Measurements from ENCODE around the gene FXYD3.
"Not testable (repeated sequence)": the region's sequence is repeated elsewhere in the genome, so short reads cannot be mapped to it uniquely, and the experiment has no call there.

FXYD3 gene

GRCh38 chr19:35087393-35087792, 28.2 kb upstream of the FXYD3 start:
- DNase-seq: no peak

DNA sequence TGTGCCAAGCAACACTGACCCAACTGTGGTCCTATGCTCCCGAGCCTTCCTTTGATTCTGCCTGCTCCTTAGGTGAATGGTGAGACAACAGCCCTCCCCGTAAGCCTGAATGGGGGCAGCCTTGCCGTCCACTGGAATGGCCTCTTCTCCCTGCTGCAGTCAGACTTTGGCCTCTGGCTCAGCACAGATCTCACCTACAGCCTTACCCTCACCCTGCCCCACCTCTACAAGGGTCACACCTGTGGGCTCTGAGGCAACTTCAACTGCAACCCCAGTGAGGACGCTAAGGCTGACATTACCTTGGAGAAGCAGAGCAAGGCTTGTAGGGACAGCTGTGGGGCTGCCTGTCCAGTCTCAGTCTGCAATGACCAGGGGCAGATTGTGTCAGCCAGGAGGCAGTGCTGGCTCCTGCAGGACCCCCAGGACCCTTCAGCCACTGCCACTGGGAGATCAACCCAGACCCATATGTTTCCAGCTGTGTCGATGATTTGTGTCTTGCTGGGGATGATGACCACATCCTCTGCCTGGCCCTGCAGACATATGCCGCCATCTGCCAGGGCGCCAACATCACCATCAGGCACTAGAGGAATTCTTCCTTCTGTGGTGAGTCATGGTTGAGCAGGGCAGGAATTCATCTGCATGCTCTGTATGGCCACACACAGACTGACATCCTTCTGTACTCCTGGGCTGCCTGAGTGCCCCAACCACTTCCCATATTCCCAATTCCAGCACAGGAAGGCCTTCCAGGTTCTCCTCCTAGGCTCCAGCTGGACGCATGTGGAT, 27.3 kb upstream of the FXYD3 start:
- no peak for DNase-seq

DNA sequence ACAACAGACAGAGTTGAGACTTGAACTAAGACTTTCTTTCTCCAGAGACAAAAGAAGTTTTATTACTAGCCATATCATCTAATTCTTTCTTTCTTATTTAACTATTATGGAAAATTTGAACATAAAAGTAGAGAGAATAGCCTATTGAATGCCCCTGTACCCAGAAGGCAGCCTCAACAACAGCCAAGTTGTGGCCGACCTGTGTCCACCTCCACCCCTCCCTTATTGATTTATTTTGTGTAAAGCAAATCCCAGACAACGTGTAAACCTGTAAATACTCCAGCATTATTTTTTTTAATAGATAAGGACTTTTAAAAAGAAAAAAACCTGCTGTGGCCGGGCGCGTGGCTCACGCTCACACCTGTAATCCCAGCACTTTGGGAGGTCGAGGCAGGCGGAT, 26.1 kb upstream of the FXYD3 start:
- no peak for DNase-seq

DNA sequence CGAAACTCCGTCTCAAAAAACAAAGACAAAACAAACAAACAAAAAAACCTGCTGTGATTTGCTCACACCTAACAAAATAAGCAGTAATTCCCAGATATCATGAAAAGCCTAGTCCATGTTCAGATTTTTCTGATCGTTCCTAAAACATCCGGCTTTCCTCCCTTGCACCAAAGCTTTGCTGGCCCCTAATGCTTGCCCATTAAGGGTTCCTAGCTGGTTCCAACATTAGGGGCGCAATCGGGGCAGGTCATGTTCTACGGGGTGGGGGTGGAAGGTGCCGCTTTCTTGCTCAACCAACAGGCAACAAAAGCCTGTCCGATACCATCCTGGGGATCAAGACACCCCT, 25.5 kb upstream of the FXYD3 start:
- no peak for DNase-seq

- peak; percentile 22 for DNase-seq
These were observed 25.0 kb upstream of the FXYD3 start for GRCh38 chr19:35090506-35091214.

DNA sequence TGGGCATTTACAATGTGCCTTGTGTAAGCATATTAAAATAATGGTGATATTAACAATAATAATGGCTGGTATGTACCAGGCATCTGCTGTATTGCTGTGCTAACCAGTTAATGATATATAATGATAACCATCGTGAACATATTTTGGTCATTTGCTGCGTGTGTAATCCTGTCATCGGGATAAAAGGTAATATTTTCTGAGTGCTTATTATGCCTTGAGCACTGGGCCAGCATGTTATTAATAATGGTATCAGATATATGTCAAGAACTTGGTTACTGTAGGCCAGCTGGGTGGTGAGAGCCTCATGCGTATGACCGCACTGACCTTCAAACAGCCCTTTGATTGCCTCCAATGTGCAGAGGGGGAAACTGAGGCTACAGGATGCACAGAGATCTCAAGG, 22.2 kb upstream of the FXYD3 start:
- DNase-seq: no peak

DNA sequence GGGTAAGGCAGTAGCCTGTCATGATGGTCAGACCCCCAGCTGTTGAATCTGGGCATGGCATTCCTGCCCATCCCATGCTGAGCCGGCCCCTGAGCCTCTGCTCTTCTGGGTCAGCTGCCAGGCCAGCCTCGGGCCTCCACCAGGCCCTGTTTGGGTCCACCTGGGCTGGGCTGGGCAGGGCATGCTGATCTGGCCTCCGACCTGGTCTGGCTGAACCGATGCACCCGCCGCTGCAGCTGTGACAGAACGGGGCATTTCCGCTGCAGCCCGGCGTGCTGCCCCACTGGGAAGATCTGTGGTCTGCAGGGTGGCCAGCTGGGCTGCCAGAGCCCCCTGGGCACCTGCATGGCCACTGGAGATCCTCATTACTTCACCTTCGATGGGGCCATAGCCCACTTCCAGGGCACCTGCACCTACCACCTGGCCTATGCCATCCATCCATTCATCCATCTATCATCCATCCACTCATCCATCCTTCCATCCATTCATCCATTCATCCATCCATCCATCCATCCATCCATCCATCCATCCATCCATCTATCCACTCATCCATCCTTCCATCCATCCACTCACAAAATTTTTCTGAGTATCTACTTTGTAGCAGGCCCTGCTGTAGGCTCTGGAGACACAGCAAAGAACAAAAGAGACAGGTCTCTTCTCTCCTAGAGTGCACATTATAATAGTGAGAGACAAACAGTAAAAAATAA, 21.5 kb upstream of the FXYD3 start:
- DNase-seq: no peak

DNA sequence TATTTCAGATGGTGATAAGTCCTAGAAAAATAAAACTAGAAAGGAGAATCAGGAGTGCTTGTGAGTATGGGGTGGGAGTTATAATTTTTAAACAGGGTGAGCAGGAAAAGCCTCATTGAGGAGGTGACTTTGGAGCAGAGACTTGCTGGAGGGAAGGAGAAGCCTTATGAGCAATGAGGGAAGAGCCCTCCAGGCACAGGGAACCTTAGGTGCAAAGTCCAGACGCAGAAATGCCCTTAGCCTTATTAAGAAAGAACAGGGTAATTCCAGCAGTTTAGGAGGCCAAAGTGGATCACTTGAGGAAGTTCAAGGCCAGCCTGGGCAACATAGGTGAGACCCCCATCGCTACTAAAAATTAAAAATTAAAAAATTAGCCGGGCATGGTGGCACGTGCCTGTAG, 21.0 kb upstream of the FXYD3 start:
- DNase-seq: no peak

- no peak for DNase-seq
These were observed 19.8 kb upstream of the FXYD3 start for GRCh38 chr19:35095667-35096368.

DNA sequence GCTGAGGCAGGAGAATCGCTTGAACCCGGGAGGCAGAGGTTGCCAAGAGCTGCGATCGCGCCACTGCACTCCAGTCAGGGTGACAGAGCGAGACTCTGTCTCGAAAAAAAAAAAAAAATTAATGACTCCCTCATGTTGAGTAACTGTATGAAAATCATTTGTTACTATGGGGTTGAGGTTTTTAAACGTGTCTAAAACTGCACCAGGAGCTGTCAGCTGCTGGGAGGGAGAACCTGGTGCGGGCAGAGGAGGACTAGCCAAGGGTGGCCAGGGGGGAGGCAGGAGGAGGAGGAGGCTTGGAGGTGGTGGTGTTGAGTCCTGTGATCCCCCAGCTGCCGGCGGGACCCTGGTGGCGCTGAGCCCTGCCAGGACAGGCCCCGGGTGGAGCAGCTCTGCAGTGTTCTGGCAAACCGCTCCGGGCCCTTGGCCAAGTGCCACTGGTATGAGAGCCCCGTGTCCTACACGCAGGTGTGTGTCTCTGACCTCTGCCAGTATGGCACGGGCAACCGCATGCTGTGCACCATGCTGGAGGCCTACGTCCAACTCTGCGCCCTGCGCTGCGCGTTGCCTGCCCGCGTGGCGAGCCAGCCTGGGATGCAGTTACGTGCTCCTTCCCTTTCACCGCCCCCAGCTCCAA, 17.1 kb upstream of the FXYD3 start:
- no peak for DNase-seq

- DNase-seq: no peak
These were observed 16.3 kb upstream of the FXYD3 start for GRCh38 chr19:35099155-35099896.

DNA sequence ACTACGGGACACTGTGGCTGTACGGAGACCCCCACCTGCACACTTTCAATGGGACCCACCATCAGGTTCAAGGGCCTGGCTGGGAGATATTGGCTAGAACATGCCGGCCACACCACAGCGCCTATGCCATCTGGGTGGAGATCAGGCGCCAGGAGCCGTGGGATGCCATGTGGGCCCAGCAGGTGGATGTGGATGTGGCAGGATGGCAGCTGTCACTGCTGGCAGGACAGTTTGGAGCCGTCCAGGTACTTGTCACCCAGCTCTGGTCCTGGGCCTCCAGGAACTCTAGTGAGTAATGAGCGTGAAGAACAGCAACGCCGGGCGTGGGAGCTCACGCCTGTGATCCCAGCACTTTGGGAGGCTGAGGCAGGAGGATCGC, 15.7 kb upstream of the FXYD3 start:
- no peak for DNase-seq

DNA sequence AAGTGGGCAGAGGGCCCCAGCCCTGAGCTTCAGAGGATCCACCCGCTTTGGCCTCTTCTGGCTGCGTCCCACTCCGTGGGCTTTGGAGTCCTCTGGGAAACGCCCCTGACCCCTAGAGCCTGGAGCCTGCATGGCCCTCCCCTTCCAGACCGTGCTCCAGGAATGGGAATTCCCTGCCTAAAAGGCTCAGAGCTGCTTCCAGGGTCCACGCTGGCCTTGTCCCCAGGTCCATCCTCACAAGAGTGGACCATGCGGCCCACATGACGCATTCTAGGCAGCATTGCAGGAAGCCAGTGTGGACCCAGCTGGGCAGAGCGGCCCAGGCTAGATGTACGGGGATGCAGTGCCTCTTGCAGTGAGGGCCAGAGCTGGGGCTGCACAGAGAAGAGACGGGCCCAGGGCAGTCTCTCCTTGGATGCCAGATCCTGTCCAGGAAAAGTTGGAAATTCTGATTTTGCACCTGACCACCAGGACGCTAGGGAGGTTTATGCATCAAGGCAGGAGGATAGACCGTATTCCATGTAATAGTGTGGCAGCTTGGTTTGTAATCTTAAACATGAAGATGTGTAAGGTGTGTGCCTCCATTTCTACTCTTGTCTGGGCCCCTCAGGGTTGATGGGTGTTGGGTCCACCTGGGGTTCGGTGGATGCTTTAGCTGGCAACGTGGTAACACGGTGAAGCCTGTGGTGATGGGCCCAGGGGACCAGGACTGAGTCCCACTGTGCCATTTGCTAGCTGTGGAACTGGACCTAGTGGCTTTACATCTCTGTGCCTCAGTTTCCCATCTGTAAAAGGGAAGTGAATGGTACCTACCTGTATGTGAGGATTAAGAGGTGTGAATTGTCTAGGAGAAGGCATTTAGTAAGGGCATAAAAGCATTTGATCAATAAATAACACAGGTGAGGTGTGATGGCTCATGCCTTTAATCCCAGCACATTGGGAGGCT, 14.8 kb upstream of the FXYD3 start:
- DNase-seq: no peak

GRCh38 chr19:35101949-35102348, 13.7 kb upstream of the FXYD3 start:
- not testable (repeated sequence) for DNase-seq

- not testable (repeated sequence) for DNase-seq
These were observed 12.0 kb upstream of the FXYD3 start for GRCh38 chr19:35103614-35104013.

- DNase-seq: no peak
These were observed 11.3 kb upstream of the FXYD3 start for GRCh38 chr19:35104361-35104760.

- no peak for DNase-seq
These were observed 10.6 kb upstream of the FXYD3 start for GRCh38 chr19:35105047-35105410.

DNA sequence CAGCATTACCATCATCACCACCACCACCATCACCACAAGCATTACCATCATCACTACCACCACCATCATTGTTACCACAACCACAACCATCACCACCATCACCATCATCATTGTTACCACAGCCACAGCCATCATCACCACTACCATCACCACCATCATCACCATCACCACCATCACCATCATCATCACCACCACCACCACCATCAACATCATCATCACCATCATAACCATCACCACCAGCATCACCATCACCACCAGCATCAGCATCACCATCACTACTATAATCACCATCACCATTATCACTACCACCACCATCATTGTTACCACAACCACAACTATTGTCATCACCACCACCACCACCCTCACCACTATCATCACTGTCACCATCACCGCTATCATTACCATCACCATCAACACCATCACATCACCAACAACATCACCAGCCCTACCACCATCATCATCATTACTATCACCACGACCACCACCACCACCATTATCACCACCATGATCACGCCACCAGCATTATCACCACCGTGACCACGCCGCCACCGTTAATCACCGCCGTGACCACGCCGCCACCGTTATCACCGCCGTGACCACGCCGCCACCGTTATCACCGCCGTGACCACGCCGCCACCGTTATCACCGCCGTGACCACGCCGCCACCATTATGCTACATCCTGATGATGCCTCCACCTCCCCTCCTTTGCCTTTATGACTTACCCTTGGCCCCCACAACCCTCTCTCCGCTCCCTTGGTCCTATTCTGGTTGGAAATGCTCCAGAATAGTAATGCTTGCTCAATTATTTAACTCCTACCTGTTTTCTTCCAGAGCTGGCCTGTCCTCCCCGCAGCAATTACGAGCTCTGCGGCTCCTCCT, 10.0 kb upstream of the FXYD3 start:
- no peak for DNase-seq

GRCh38 chr19:35106291-35106583, 9.4 kb upstream of the FXYD3 start:
- no peak for DNase-seq

DNA sequence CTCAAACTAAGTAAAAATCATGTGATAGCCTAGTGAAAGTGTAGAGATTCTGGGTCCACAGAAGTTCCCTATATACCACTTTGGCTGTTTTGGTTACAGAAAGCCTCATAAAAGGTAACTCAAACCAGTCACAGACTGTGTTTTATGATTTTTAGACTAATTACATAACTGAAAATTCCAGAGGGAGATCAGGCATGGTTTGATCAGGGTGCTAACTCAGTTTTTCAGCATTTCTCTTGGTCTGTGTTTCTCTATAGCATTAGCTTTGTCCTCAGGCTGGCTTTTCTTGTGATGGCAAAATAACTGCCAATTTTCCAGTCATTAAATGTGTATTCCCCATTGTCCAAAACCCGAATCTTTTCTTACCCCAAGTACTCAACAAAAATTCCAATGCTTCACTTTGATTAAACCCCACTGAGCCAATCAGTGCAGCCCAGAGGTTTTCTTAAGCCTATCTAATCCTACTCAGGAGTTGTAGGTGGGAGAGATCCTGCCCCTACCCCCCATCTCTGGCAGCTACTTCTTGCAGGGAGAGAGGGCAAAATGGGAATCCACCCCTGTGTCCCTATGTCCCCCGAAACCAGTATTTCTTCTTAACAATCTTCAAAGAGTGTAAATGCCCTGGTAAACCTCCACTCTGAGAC, 8.6 kb upstream of the FXYD3 start:
- DNase-seq: no peak
